HT-29 (cell line): ENCODE results near the gene SMTN. TPM values are rescaled to one million over a fixed set of nuclear protein-coding genes. Genes with fewer than 3 reads are reported as not detected.
A peak's percentile ranks its signal among the peaks of the same experiment; 100 is the strongest.
"Not testable (repeated sequence)": the region's sequence is repeated elsewhere in the genome, so short reads cannot be mapped to it uniquely, and the experiment has no call there.

Experiments
- DNase-seq: peaks from one replicate; pipeline ENCODE4 v3.0.0-alpha.2; 2015; ENCODE audit warnings: low spot score
- total RNA-seq: library from RNA; depleted of rRNA; stranded (reverse); fragments of >200 nt; shearing (Covaris generic); gene quantifications from 2 replicates; pipeline ENCODE4 v1.2.3, GENCODE V29; 2014; rRNA removed

The SMTN gene
- 76.5 and 80.4 TPM in 2 replicates for total RNA-seq

DNA sequence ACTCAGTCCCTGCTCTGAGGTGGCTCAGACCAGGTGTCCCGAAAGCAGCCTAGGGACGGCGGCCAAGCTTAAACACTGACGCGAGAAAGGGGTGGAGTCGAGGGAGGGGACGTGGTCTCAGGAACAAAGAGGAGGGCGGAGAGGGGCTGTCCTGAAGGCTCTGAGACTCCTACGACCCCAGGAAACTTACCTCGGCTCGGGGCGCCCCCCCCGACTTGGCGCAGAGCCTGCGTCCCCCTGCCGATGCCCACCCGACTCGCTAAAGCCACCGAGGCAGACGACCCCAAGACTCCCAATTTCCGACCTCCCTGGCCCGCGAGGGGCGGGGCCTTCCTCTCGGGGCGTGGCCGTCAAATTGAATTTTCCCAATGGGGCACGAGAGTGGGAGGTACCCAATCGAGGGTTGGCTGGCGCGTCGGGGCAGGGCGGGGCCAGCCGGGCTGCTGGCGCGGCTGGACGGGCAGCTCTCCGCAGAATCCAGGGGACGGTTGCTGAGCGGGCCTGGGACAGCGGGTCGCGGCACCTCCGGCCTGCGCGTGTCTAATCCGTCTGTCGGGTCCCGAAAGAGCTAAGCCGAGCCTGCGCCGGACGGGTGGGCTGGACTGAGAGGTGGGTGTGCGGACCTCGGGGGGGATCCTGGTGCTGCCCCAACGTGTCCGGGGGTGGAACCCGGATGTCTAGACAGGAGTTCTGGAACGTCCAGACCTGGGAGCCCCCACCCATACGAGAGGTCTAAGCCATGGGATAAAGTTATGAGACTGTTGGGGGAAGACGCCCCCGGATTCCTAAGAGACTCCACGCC, at the start of gene SMTN:
Gene SMTN (plus strand): TSS at position 471 of the 802 bp plus-strand sequence. CDS start 1,941 bp downstream, outside the sequence.
- DNase-seq, result peak; percentile 88

DNA sequence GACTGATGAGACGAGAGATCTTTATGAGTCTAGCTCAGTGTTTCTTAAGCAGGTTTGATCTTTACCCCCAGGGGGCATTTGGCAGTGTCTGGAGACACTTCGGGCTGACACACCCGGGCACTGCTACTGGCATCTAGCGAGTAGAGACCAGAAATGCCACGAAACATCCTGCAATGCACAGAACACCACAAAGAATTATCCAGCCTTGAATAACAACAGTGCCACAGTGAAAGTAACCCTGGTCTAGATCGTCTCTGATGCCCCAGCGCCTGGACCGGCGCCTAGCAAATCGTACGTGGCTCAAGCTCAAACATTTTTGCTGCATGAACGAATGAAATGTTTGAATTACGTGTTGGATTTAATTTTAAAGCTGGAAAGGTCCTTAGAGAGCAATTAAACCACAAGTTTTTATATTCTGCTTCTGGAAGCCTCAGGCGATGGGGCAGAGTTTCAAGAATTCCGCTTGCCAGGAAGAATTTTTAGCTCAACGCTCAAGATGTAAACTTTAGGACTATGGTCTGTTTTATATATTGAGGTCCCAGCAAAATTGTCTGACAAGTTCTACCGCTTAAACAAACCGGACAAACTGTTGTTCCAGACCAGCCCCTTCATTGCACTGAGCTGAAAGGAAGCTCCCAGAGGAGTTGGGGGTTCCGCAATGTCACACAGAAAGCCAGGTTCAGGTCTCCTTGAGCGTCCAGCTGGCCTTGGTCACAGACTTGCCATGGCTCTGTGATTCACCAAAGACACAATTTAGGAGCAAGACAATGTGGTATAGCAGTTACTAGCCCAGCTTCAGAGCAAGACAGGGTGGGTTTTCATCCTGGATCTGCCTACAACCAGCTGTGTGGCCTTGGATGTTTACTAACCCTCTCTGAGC, 44.2 kb upstream of the SMTN start:
- DNase-seq, result peak; percentile 31

DNA sequence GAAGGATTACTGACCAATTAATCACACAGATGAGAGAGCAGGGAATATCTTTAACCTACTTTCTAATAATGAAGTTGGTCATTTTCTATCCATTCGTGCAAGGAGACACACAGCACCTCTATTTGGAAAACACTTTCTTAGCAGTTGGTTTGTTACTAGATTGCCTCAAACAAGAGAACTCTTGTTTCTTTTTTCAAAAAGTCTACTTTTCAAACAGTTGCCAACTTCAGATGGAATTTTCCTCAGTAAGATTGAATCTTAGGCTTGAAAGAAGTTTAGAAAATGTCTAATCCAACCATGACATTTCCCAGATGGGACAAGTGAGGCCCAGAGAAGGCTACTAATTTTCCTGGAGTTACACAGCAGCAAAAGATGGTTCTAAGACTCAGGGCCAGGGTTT, 42.4 kb upstream of the SMTN start:
- DNase-seq, result no peak

DNA sequence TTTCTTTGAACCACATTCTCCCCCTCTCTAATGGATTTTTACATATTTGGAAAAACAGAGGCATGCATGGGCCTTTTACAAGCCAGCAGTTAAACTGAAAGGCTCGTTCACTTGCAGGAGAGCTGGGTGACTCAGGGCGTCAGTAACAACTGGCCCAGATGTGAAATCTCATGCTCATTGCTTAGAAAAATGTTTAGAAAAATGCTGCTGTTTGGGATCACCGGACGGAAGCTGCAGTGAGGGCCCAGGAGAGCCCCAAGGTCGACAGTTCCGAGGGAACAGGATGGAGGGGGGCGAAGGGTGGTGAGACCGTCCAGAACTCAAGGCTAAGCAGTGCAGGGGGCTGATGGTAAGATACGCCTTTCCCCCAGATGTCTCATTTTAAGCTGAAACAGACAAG, 41.7 kb upstream of the SMTN start:
- DNase-seq, result no peak

DNA sequence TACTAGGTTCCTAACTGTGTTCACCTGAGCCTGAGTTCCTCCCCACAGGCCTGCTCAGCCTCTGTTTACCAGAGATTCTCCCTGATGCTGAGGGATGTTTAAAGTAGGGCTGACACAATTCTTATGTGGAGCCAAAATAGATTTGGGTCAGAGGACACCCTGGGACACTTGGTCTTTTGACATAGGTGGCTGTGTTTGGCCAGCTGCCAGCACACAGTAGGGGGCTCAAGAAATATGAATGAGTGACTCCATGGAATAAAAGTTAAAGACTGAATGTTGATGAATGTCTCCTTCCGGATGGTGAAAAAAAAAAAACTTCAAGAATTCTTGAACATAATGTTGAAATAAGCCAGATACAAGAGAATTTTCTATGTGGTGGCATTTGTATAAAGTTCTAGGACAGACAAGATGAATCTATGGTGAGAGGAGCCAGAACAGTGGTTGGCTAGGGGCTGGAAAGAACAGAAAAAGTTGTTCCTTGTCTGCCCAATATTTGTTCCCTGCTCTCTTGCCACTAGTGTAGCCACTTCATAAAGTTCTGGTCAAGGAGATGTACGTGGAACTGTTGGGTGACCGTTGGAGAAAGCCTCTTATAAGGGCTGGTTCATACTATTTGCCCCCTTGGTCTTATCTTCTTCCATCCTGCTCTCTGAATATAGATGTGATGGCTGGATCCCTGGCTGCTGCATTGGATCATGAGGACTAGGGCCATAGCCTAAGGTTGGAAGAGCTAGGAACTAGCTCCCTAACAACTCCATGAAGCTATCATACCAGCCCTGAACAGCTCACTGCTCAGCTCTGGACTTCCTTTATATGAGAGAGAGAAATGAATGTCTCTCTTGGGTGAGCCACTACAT, 40.3 kb upstream of the SMTN start:
- no peak for DNase-seq

DNA sequence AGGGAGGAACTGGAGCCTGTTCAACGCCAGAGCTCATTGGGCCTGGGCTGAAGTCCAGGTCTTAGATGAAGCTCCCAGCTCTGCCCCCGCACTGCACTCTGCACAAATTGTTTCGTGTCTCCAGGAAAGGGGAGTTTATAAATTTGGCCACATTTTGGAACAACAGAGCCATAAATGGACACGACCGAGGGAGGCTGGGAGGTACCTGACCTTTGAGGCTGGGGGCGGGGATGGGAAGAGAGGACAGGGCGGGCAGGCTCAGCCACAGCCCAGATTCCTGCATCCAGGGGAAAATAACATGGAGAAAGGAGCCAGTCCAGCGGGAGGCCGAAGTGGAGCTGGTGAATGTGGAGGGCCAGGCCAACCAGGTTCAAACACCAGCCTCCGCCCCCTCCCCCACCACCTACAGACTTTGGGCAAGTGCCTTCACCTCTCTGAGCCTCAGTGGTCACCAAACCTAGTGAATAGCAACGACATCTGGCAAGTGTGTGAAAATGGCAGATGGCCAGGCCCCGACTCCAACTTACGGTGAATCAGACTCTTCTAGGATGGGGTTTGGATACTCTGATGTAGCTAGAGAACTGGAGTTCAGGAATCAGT, 36.8 kb upstream of the SMTN start:
- no peak for DNase-seq

DNA sequence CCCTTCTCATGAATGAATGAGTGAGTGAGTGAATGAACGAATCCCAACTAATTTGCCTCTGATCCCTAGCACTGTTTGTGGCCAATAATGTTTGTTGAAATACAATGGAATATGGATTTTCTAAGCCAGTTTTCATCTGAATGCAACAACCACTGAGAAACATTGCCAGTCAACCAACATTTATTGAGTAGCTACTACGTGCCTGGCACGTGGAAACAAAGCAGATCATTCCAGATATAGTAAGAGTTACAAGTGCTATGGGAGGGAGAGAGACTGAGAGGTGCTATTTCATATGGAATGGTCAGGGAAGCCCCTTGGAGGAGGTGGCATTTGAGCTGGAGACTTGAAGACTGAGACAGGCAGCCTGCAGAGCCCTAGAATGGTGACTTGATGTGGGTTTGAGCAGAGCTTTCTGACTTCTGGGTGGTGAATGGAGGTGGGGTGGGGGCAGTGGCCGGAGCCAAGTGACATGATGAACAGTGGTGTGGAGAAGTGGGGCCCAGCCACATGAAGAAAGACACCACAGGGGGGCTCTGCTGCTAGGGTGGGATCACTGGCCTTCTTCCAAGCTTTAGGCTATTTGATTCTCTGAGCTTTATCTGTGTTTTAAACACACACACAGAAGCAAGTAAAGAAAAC, 35.1 kb upstream of the SMTN start:
- no peak for DNase-seq

DNA sequence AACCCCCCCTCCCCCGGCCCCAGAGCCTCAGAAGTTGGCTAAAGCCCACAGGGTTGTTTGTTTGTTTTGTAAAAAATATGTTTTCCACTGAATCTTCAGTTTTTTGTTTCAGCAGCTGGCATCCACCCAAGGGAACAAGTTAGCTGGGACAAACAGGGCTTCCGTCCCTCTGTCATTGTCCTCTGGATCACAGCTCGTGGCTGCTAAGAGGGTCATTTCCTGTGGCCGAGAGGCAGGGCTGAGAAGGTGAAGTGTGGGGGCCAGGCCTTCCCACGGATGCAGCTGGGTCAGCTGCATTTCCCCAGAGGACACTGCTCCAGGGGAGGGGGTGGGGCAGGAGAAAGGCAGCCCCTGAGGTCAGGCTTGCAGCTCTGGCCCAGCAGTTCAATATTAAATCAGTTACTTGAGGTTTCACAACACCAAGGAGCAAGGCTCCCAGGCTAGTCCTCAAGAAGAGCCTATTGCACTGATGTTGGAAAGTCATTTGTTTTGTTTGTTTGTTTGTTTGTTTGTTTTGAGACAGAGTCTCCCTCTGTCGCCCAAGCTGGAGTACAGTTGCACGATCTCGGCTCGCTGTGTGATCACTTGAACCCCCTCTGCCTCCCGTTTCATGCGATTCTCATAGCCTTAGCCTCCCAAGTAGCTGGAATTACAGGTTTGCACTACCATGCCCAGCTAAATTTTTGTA, 34.4 kb upstream of the SMTN start:
- no peak for DNase-seq

DNA sequence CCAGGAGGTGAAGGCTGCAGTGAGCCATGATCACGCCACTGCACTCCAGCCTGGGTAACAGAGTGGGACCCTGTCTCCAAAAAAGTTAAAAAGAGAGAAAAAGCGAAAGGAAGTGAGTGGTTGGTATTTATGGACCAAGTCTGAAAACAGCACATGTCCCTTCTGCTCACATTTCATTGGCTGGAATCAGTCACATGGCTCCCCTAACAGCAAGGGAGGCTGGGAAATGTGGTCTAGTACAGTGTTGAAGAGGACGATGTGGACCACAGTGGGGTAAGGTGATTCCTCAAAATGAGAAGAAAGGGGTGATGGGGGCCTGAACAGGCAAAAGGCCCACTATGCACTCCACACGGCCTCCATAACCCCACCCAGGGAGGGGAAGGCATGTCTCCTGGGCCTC, 32.5 kb upstream of the SMTN start:
- DNase-seq, result no peak

DNA sequence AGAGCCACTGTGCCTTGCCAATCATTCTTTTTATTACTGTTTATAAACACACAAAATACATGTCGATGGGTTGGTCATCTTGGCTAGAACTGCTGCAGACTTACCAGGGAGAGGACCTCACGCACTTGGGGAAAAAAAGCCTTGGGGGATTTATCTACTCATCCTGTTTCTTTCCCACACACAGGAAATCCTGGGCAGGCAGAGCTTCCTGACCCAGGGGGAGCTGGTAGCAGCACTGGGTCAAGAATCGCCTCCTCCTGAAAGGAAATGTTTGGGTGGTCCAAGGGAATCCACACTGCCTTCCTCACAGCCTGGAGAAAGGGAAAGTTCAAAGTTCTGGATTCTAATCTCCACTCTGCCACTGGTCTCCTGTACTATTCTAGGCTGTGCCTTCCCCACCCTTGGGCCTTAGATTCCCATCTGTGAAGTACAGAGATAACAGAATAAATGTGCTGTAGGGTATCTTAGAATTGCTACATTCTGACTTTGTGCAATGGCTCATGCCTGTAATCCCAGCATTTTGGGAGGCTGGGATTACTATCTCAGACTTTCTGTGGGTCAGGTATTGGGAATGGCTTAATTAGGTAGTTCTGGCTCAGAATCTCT, 31.2 kb upstream of the SMTN start:
- no peak for DNase-seq

DNA sequence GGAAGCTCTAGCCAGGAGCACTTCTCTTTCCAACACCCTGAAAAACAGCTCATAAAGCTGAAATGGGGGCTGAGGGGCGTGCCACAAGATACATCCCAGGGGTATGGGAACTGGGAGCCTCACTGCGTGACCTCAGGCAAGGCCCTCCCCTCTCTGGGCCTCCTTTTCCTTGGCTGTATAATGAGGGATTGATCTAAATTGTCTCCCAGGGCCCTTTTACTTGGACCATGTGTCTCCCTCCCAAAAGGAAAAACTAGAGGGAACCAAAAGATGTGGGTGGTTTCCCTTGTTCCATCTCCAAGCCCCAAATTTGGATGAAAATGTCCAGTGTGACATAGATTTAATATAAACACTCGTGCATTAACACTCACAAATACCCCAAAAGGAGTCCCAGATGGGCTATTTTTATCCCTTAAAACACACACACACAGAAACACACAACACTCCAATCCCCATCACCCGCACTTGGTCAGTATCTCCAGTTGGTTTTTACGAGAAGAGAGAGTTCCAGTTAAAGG, 25.9 kb upstream of the SMTN start:
- no peak for DNase-seq

DNA sequence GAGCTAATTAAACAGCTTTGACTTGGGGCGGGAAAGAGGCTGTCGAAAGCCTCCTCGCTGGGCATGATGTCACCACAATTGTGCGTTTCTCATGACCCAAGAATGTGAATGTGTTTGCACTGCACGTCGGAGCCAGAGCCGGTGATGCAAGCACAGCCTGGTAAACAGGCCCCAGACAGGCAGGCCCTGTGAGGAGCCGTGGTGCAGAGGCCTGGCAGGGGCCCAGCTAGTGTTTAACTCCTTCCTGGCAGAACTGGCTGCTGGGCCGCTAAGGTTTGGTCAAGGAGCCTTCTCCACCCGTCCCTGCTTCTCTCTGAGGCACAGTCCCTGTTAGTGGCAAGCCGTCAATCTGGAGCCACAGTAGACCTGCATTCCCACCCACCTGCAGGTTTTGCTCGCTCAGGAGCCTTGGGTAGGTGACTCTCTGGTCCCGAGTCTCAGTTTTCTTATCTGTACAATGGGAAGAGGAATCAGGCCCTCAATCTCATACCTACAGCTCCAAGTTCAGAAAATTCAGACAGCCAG, 25.4 kb upstream of the SMTN start:
- peak; percentile 83 for DNase-seq

DNA sequence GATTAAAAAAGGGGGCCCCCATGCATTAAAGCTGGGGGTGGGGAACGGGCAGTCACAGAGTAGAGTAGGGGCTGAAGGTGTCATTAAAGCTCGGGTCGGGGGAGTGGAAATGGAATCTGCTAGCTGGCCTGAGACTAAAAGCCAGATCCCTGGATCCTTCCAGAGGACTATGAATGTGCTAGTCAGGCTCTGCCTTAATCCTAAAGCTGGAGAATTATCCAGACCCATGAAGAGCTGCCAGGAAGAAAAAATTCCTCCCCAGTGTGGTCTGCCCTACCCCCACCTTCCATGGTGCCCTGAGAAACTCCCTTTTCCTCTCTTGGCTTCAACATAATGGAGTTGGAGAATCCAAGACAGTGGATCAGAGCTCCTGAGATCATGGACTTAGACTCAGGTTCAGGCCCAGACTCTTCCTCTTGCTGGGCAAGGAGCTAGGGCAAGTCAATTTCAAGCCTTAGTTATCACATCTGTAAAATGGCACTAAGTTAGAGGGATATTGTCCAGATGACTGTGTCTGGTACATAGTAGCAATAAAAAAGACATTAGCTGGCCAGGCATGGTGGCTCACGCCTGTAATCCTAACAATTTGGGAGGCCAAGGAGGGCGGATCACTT, 24.0 kb upstream of the SMTN start:
- DNase-seq, result no peak

DNA sequence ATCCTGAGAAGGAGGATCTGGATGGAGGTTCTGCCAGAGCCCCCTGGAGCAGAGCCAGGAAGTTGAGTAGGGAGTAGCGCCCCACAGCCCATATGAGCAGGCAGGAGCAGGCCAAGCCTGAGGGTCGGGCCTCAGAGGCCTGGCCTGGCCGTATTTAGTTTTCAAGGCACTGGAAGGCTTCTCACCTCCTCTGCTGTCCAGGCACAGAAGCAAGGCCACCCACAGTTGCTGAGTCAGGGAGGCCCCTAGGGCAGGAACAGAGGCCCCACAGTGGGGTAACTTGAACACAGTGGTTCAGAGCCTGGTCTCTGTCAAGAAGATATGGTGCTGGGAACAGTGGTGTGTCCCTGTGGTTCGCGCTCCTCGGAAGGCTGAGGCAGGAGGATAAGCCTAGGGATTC, 21.5 kb upstream of the SMTN start:
- DNase-seq, result not testable (repeated sequence)

DNA sequence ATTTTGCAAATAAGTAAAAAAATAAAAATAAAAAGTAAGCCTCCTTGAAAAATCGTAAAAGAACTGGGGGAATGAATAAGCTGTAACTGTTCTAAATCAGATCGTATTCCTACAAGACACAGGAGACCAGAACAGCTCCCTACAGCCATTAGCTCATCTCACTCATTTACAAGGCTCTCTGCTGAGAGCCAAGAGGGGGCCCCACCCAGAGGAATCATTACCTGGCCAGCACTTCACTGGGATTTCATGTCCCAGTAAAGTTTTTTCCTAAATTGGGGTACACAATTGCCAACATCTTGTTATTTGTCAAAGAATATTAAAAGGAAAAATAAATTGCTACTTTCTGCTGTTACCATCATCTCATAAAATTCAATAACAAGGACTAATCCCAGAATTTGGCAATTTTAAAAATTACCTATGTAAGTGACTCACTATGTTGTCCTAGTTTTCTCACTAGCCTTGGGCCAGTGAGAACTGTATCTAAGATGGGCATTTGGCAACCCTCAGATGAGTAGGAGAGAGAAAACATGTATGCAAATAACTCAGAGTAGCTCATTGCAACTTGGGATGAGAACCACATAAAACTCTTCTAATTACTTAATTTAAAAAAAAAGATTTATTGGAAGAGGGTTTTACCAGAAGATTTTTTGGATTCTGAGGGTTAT, 18.4 kb upstream of the SMTN start:
- DNase-seq, result no peak

DNA sequence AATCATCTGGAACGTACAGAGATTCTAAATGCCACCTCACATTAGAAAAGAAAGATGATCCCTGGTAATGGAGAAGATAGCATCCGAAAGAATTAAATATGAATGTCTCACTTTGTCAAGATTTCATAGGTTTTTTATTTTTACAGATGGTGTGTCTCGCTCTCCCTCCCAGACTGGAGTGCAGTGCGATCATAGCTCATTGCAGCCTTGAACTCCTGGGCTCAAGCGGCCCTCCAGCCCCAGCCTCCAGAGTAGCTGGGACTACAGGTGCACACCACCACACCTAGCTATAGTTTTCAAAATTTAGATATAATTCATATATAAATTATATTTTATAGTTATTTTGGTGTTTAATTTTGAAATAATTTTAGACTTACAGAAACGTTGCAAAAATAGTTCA, 16.7 kb upstream of the SMTN start:
- DNase-seq, result no peak

DNA sequence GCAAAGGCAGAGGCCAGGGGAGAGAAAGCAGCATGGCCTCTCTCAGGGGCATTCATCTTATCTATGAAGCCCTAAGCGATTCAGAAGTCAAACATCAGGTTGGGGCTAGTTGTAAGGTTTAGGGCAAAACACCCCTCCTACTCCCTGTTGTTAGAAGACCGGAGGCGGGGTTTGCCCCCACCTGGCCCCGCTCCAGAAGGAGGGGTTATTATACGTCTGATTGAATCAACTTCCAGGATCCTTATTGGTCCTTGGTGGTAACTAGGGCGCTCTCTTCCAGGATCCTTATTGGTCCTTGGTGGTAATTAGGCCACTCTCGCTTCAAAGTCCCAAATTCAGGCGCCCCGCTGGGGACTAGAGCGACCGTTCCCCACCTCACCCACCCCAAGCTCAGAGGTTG, 12.1 kb upstream of the SMTN start:
- DNase-seq, result no peak

DNA sequence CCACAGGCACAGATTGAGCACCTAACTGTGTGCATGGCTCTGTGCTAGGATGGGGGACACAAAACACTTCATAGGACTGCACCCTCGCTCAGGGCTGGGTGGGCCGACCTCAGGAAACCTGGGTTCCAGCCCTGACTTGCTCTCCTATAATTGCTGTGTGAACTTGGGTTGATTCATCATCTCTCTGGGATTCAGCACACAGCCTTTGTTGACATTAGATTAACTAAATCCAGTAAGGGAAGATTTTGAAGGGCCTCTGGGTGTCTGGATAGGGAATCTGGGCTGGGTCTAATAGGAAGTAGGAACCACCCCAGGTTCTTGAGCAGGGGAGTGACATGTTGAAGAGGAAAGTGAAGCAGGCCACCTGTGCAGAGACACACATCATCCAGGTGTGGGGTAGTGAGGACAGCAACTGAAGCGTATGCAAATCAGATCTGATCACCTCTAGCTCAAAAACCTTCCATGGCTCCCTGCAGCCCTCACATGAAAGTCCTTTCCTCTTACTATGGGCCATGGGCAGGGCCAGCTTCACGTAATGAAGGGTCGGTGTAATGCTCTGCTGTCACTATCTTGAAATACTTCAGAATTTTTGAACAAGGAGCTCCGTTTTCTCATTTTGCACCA, 11.3 kb upstream of the SMTN start:
- DNase-seq, result not testable (repeated sequence)
